HepG2 (cell line): ENCODE measurements around the gene UST. TPM values are rescaled to one million over a fixed set of nuclear protein-coding genes. Genes with fewer than 3 reads are reported as not detected.

Experiments
- ATAC-seq: fragments of 200-7000 bp; cut with Tn5 transposase; 3 replicates; pipeline ENCODE4 v1.9.1; 2020; ENCODE audit warnings: mild to moderate bottlenecking, moderate library complexity
- BruUV-seq: library from RNA; stranded (reverse); fragments of 400-500 nt; replicated peaks from 2 replicates; lab custom pipeline; 2021; lab: Mats Ljungman, UMichigan
- CTCF ChIA-PET: fragments of 300-600 bp; formaldehyde crosslinking; extraction: SDS; loops from one replicate; lab custom pipeline; 2021; ENCODE audit warnings: low total read pairs, inconsistent platforms, low intra/inter-chr PET ratio; lab: Yijun Ruan, JAX
- POLR2A ChIA-PET: fragments of 350-600 bp; sonication (Branson Sonifier 250); formaldehyde crosslinking; loops from one replicate; lab custom pipeline; 2020; ENCODE audit warnings: antibody characterized with exemption, inconsistent platforms; lab: Yijun Ruan, JAX
- DNase-seq: peaks from one replicate; pipeline ENCODE4 v3.0.0-alpha.2; 2015; ENCODE audit warnings: low spot score
- FAIRE-seq: peaks from 3 replicates; lab custom pipeline; 2011; peaks lifted over from hg19 to GRCh38; lab: Jason Lieb, UNC
- H2AFZ ChIP-seq: one replicate; pipeline ENCODE4 v1.6.1; 2011; ENCODE audit warnings: low read length, inconsistent platforms
- H3K27ac ChIP-seq: fragments of 300-600 bp; 3 replicates; pipeline ENCODE4 v1.8.0; 2011; ENCODE audit warnings: mixed run types, mild to moderate bottlenecking, mixed read lengths, low read length, inconsistent platforms; ENCODE audit not compliant: insufficient read depth; ENCODE audit errors: extremely low read length
- H3K27me3 ChIP-seq, 2 experiments: fragments of 200-600 bp in 1 of 2; 2 replicates in 1 of 2; 3 replicates in 1 of 2; pipeline versions ENCODE4 v1.6.0 to v1.8.0; 2011; ENCODE audit warnings: low read length in 2 of 2, mild to moderate bottlenecking in 2 of 2, moderate library complexity in 2 of 2, inconsistent platforms in 1 of 2; ENCODE audit not compliant: insufficient read depth in 2 of 2, control insufficient read depth in 1 of 2
- H3K36me3 ChIP-seq, 2 experiments: fragments of 200-600 bp in 1 of 2; replicated peaks in 1 of 2; 2 replicates in 1 of 2; 3 replicates in 1 of 2; pipeline versions ENCODE4 v1.5.1 to v1.8.0; 2011; ENCODE audit warnings: low read length in 2 of 2, inconsistent platforms in 1 of 2; ENCODE audit not compliant: insufficient read depth in 2 of 2, control insufficient read depth in 1 of 2
- H3K4me1 ChIP-seq: 2 replicates; pipeline ENCODE4 v1.5.1; 2012; ENCODE audit warnings: low read length, inconsistent platforms; ENCODE audit not compliant: insufficient read depth
- H3K4me2 ChIP-seq: 2 replicates; pipeline ENCODE4 v1.6.0; 2011; ENCODE audit warnings: low read depth, low read length, inconsistent platforms
- H3K4me3 ChIP-seq, 3 experiments: fragments of 200-600 bp in 1 of 3; sonication (generic), shearing (Covaris generic) in 1 of 3; replicated peaks in 1 of 3; 2 replicates each; pipeline ENCODE4 v1.5.1; 2011 to 2016; ENCODE audit warnings: low read length in 3 of 3, inconsistent platforms in 2 of 3, low read depth in 2 of 3, mild to moderate bottlenecking in 2 of 3, control low read depth in 1 of 3, mixed read lengths in 1 of 3; ENCODE audit not compliant: insufficient read depth in 1 of 3
- H3K79me2 ChIP-seq: one replicate; pipeline ENCODE4 v1.6.1; 2011; ENCODE audit warnings: low read length, inconsistent platforms; ENCODE audit not compliant: insufficient read depth
- H3K9ac ChIP-seq: 2 replicates; pipeline ENCODE4 v1.6.0; 2011; ENCODE audit warnings: mild to moderate bottlenecking, low read depth, low read length, inconsistent platforms; ENCODE audit not compliant: insufficient read depth
- H3K9me3 ChIP-seq: 2 replicates; pipeline ENCODE4 v1.5.1; 2012; ENCODE audit warnings: mild to moderate bottlenecking, low read length
- H4K20me1 ChIP-seq: 2 replicates; pipeline ENCODE4 v1.6.0; 2011; ENCODE audit warnings: inconsistent platforms, mild to moderate bottlenecking, low read length, moderate library complexity; ENCODE audit not compliant: insufficient read depth
- MEIS1 ChIP-seq: sonication (generic); formaldehyde crosslinking; IDR thresholded peaks from 2 replicates; pipeline ENCODE4 v1.9.0; 2021; ENCODE audit warnings: mild to moderate bottlenecking, missing genetic modification reagents, moderate library complexity, borderline replicate concordance
- ZNF598 ChIP-seq: sonication (generic); formaldehyde crosslinking; IDR thresholded peaks from 2 replicates; pipeline ENCODE4 v1.5.1; 2020; ENCODE audit warnings: mild to moderate bottlenecking, missing genetic modification reagents, borderline replicate concordance
- WGBS: methylation state at CpG from one replicate; pipeline ENCODE4 v1.1.6; 2017; ENCODE audit warnings: low lambda C conversion rate; 5-methylcytosine and 5-hydroxymethylcytosine counted together
- in situ Hi-C: cut with HindIII; loops from 2 replicates; pipeline ENCODE4 v1.10.0; 2017; ENCODE audit warnings: low pct_unique_long_range_greater_than_20kb; ENCODE audit not compliant: extremely low pct_ligation_motif_present
- intact Hi-C: fragments of 100-400 bp; cut with micrococcal nuclease; formaldehyde crosslinking; loops from one replicate; pipeline ENCODE4 v1.10.0; 2022; ENCODE audit not compliant: unreplicated experiment
- polyA plus RNA-seq, 8 experiments: library from polyadenylated mRNA; depleted of rRNA in 3 of 8; stranded (reverse) in 7 of 8; unstranded in 1 of 8; fragments of >200 nt; fragmentation: Illumina TruSeq in 4 of 8; extraction: Trizol in 4 of 8; gene quantifications; 2 replicates each; pipeline versions ENCODE4 v1.2.1 to v1.2.3, GENCODE V29; 2011 to 2016; ENCODE audit warnings: low read depth in 4 of 8, missing spikeins in 1 of 8, mixed read lengths in 1 of 8; ENCODE audit not compliant: insufficient read depth in 1 of 8
- total RNA-seq, 5 experiments: library from RNA; depleted of rRNA; stranded (reverse); fragments of >200 nt; fragmentation: Illumina TruSeq; extraction: Trizol; gene quantifications; 2 replicates each; pipeline ENCODE4 v1.2.3, GENCODE V29; 2016; ENCODE audit warnings: low read depth in 1 of 5
- TF ChIP-seq, protein P1 (sequence below): sonication (generic); formaldehyde crosslinking; IDR thresholded peaks from 2 replicates; pipeline ENCODE4; 2020; ENCODE audit warnings: missing genetic modification reagents, mild to moderate bottlenecking, borderline replicate concordance
- TF ChIP-seq, protein P2 (sequence below): sonication (generic); formaldehyde crosslinking; IDR thresholded peaks from 2 replicates; pipeline ENCODE4 v1.4.0; 2020; ENCODE audit warnings: missing genetic modification reagents, borderline replicate concordance
- TF ChIP-seq, protein P3 (sequence below): sonication (generic); formaldehyde crosslinking; IDR thresholded peaks from 2 replicates; pipeline ENCODE4 v1.4.0; 2020; ENCODE audit warnings: missing genetic modification reagents
- TF ChIP-seq, protein P4 (sequence below): sonication (generic); formaldehyde crosslinking; IDR thresholded peaks from 2 replicates; pipeline ENCODE4 v1.4.0; 2020; ENCODE audit warnings: missing genetic modification reagents, borderline replicate concordance

The UST gene
- total and polyA plus RNA-seq, 2 of the 13 experiments (the other 11 are each of a cell fraction or from before 2014, with no cell fraction given), result 0.27 TPM; not detected in 1

DNA sequence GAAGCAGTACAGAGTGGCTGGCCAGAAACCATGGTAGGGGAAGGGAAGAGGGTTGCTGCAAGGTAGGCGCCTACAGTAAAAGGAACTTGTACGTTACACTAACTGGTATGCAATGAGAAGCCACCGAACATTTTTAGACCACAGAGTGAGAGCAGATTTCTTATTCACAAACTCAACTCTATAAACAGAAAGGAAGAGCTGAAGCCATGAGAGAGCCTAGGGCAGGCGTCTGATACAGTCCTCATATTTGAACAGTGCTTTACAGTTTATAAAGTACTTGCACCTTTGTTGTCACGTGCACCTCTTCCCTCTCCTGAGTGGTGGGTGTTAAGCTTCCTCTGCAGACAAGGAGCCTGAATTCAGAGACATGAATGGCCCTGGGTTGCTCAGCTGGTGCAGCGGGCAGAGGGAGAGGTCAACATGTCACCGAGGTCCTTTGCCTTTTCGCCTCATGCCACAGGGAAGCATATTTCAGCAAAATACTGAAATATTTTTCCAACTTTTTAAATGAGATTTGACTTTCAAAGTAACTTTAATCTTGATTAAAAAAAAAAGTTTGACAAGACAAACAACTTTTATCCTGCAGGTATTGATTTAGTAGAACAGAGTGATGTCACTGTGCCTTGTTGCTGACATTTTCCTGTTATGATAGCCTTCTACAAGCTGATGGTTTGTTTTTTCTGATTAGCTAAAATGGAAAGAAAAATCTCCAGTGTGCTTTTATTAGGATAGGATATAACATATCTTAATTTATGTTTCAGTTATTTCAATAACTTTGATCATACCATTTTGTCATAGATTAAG, 23.8 kb downstream of the UST start (continued):
- TF ChIP-seq, protein P1, sequence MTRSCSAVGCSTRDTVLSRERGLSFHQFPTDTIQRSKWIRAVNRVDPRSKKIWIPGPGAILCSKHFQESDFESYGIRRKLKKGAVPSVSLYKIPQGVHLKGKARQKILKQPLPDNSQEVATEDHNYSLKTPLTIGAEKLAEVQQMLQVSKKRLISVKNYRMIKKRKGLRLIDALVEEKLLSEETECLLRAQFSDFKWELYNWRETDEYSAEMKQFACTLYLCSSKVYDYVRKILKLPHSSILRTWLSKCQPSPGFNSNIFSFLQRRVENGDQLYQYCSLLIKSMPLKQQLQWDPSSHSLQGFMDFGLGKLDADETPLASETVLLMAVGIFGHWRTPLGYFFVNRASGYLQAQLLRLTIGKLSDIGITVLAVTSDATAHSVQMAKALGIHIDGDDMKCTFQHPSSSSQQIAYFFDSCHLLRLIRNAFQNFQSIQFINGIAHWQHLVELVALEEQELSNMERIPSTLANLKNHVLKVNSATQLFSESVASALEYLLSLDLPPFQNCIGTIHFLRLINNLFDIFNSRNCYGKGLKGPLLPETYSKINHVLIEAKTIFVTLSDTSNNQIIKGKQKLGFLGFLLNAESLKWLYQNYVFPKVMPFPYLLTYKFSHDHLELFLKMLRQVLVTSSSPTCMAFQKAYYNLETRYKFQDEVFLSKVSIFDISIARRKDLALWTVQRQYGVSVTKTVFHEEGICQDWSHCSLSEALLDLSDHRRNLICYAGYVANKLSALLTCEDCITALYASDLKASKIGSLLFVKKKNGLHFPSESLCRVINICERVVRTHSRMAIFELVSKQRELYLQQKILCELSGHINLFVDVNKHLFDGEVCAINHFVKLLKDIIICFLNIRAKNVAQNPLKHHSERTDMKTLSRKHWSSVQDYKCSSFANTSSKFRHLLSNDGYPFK, result no peak
- TF ChIP-seq, protein P2, sequence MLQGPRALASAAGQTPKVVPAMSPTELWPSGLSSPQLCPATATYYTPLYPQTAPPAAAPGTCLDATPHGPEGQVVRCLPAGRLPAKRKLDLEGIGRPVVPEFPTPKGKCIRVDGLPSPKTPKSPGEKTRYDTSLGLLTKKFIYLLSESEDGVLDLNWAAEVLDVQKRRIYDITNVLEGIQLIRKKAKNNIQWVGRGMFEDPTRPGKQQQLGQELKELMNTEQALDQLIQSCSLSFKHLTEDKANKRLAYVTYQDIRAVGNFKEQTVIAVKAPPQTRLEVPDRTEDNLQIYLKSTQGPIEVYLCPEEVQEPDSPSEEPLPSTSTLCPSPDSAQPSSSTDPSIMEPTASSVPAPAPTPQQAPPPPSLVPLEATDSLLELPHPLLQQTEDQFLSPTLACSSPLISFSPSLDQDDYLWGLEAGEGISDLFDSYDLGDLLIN, result no peak

DNA sequence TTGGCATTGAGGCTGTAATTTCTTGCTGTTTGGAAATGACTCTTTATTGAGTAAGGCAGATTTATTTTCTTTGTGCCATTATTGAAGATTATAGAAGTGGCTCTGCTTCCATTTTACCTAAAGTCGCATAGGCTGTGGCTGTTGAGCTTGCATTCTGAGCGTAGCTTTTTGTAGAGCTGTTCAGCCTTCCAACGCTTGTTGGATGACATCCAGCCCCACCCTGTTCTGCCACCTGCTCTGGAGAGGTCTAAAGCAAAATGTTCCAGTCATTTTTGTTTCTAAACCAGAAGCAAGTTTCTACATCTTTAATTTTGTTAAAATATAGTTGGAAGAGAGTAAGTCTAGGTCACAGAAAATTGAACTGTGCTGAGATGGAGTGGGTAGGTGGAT, 24.4 kb downstream of the UST start:
- H3K36me3 ChIP-seq, result no peaks in the 10 kb centered on the region
- H3K9me3 ChIP-seq, result no peaks in the 10 kb centered on the region
- FAIRE-seq (no peak), DNase-seq (no peak), ATAC-seq (no peak)
- H3K4me1 ChIP-seq, result no peaks in the 10 kb centered on the region
- in situ Hi-C loops, result no loop called here
- H4K20me1 ChIP-seq, result no peaks in the 10 kb centered on the region
- intact Hi-C loops, result no loop called here
- BruUV-seq, result no TSS peak
- no peak overlapping the region for H3K4me2 ChIP-seq
- POLR2A ChIA-PET, result no interaction called here
- H3K9ac ChIP-seq, result no peak overlapping the region
- 3% methylated on average over 3 of the region's 3 CpGs for WGBS
- no peak overlapping the region for H3K27ac ChIP-seq
- H3K79me2 ChIP-seq, result no peaks in the 10 kb centered on the region
- CTCF ChIA-PET, result no interaction called here
- H3K27me3 ChIP-seq, result peaks cover 0 to 19% of the 10 kb centered on the region in 2 experiments; a peak in 1 of 5 replicates
- no peak overlapping the region for H3K4me3 ChIP-seq
- H2AFZ ChIP-seq, result no peak overlapping the region
- TF ChIP-seq, protein P3, sequence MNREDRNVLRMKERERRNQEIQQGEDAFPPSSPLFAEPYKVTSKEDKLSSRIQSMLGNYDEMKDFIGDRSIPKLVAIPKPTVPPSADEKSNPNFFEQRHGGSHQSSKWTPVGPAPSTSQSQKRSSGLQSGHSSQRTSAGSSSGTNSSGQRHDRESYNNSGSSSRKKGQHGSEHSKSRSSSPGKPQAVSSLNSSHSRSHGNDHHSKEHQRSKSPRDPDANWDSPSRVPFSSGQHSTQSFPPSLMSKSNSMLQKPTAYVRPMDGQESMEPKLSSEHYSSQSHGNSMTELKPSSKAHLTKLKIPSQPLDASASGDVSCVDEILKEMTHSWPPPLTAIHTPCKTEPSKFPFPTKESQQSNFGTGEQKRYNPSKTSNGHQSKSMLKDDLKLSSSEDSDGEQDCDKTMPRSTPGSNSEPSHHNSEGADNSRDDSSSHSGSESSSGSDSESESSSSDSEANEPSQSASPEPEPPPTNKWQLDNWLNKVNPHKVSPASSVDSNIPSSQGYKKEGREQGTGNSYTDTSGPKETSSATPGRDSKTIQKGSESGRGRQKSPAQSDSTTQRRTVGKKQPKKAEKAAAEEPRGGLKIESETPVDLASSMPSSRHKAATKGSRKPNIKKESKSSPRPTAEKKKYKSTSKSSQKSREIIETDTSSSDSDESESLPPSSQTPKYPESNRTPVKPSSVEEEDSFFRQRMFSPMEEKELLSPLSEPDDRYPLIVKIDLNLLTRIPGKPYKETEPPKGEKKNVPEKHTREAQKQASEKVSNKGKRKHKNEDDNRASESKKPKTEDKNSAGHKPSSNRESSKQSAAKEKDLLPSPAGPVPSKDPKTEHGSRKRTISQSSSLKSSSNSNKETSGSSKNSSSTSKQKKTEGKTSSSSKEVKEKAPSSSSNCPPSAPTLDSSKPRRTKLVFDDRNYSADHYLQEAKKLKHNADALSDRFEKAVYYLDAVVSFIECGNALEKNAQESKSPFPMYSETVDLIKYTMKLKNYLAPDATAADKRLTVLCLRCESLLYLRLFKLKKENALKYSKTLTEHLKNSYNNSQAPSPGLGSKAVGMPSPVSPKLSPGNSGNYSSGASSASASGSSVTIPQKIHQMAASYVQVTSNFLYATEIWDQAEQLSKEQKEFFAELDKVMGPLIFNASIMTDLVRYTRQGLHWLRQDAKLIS (CRISPR knock-in tag), result no peak
- TF ChIP-seq MEIS1 (CRISPR knock-in tag) (no peak), ZNF598 (CRISPR knock-in tag) (no peak)
- TF ChIP-seq, protein P4, sequence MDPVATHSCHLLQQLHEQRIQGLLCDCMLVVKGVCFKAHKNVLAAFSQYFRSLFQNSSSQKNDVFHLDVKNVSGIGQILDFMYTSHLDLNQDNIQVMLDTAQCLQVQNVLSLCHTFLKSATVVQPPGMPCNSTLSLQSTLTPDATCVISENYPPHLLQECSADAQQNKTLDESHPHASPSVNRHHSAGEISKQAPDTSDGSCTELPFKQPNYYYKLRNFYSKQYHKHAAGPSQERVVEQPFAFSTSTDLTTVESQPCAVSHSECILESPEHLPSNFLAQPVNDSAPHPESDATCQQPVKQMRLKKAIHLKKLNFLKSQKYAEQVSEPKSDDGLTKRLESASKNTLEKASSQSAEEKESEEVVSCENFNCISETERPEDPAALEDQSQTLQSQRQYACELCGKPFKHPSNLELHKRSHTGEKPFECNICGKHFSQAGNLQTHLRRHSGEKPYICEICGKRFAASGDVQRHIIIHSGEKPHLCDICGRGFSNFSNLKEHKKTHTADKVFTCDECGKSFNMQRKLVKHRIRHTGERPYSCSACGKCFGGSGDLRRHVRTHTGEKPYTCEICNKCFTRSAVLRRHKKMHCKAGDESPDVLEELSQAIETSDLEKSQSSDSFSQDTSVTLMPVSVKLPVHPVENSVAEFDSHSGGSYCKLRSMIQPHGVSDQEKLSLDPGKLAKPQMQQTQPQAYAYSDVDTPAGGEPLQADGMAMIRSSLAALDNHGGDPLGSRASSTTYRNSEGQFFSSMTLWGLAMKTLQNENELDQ (CRISPR knock-in tag), result no peak
